Cardiac fibroblast (primary cell): ENCODE measurements around the gene MED16.
"Not testable (repeated sequence)": the region's sequence is repeated elsewhere in the genome, so short reads cannot be mapped to it uniquely, and the experiment has no call there.

ENCODE experiments used
- DNase-seq, 2 donors: peaks; one replicate each; pipeline versions ENCODE4 v3.0.0 to v3.0.0-alpha.2; 2010; ENCODE audit warnings: low read depth in 2 of 2
- H3K4me3 ChIP-seq, 2 donors: replicated peaks in 1 of 2; 1 replicate in 1 of 2; 2 replicates in 1 of 2; pipeline ENCODE4 v1.5.1; 2011; ENCODE audit warnings: low read depth in 2 of 2, low read length in 2 of 2, mild to moderate bottlenecking in 2 of 2, moderate library complexity in 1 of 2
- TF ChIP-seq, protein P1 (sequence below): IDR thresholded peaks from one replicate; pipeline ENCODE4 v1.5.1; 2011; ENCODE audit warnings: low read depth, mild to moderate bottlenecking, low read length, inconsistent platforms

Gene MED16

DNA sequence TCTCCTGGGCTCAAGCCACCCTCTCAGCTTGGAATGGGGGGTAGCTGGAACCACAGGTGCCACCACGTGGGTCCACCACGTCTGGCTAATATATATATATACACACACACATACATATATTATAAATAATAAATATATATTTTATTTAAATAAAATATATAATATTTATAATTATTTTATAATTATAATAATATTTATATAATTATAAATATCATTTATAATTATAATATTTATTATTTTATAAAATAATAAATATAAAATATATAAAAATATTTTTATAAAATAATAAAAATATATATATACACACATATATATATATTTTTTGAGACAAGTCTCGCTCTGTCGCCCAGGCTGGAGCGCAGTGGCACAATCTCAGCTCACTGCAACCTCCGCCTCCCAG lies 38.4 kb downstream of the MED16 start:
- DNase-seq, result no peak
- no peak overlapping the region for H3K4me3 ChIP-seq
- TF ChIP-seq, protein P1, sequence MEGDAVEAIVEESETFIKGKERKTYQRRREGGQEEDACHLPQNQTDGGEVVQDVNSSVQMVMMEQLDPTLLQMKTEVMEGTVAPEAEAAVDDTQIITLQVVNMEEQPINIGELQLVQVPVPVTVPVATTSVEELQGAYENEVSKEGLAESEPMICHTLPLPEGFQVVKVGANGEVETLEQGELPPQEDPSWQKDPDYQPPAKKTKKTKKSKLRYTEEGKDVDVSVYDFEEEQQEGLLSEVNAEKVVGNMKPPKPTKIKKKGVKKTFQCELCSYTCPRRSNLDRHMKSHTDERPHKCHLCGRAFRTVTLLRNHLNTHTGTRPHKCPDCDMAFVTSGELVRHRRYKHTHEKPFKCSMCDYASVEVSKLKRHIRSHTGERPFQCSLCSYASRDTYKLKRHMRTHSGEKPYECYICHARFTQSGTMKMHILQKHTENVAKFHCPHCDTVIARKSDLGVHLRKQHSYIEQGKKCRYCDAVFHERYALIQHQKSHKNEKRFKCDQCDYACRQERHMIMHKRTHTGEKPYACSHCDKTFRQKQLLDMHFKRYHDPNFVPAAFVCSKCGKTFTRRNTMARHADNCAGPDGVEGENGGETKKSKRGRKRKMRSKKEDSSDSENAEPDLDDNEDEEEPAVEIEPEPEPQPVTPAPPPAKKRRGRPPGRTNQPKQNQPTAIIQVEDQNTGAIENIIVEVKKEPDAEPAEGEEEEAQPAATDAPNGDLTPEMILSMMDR, result no peak

DNA sequence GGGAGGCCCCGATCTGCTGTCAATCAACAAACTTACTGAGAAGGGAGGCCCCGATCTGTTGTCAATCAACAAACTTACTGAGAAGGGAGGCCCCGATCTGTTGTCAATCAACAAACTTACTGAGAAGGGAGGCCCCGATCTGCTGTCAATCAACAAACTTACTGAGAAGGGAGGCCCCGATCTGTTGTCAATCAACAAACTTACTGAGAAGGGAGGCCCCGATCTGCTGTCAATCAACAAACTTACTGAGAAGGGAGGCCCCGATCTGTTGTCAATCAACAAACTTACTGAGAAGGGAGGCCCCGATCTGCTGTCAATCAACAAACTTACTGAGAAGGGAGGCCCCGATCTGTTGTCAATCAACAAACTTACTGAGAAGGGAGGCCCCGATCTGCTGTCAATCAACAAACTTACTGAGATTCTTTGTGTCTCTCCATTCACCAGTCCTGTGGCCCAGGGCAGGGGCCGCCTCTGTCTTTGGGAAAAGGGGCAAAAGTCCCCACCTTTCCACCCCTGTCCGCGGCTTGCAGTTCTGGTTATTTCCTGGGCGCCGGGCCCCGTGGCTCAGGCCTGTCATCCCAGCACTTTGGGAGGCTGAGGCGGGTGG lies 39.3 kb downstream of the MED16 start:
- not testable (repeated sequence) for H3K4me3 ChIP-seq, DNase-seq

DNA sequence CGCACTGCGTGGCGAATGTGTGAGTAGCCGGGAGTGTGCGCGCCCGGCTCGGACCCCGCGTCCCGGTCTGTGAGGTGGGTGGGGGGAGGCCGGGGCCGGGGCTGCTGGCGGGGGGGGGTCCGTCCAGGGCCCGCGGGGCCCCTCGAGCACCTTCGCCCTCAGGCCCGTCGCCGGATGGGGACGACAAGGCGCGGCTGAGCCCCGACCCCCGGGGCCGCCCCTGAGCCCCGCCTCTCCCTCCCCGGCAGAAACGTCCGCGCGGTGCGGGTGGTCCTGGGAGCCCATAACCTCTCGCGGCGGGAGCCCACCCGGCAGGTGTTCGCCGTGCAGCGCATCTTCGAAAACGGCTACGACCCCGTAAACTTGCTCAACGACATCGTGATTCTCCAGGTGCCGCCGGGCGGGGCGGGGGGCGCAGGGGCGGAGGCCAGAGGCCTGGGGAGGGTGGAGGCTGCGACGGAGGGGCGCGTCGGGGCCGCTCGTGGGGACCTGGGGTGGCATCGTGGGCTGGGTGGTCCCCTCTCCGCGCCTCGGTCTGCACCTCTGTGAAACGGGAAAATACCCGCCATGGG lies 39.9 kb downstream of the MED16 start:
- DNase-seq, result no peak
- no peak overlapping the region for H3K4me3 ChIP-seq
- TF ChIP-seq, protein P1, result no peak

DNA sequence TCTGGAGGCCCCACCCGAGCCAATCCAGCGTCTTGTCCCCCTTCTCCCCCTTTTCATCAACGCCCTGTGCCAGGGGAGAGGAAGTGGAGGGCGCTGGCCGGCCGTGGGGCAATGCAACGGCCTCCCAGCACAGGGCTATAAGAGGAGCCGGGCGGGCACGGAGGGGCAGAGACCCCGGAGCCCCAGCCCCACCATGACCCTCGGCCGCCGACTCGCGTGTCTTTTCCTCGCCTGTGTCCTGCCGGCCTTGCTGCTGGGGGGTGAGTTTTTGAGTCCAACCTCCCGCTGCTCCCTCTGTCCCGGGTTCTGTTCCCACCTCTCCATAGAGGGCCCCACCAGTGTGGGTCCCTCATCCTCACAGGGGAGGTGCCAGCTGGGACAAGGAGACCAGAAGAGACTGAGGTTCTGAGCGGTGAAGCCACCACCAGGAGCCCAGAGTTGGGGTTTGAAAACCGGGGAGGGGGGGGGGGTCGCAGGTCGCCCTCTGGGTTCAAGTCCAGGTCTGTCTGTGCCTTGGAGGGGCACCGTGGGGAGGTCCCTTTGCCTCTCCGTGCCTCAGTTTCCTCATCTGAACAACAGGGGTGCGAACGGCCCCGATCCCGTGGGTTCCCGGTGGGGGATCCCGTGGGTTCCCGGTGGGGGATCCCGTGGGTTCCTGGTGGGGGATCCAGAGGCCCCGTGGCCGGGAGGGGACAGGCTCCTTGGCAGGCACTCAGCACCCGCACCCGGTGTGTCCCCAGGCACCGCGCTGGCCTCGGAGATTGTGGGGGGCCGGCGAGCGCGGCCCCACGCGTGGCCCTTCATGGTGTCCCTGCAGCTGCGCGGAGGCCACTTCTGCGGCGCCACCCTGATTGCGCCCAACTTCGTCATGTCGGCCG lies 40.6 kb downstream of the MED16 start, which contains the start of gene ELANE:
TSS of gene ELANE (plus strand) at position 168 of the 878 bp plus-strand sequence. CDS start at position 194, 26 bp downstream.
- TF ChIP-seq, protein P1, result no peak
- no peak within 1 kb of the TSS for H3K4me3 ChIP-seq
- no peak for DNase-seq

DNA sequence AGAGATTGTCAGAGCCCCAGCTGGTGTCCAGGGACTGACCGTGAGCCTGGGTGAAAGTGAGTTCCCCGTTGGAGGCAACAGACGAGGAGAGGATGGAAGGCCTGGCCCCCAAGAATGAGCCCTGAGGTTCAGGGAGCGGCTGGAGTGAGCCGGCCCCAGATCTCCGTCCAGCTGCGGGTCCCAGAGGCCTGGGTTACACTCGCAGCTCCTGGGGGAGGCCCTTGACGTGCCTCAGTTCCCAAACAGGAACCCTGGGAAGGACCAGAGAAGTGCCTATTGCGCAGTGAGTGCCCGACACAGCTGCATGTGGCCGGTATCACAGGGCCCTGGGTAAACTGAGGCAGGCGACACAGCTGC lies 42.0 kb downstream of the MED16 start:
- DNase-seq, result no peak
- TF ChIP-seq, protein P1, result no peak
- H3K4me3 ChIP-seq, result peak overlapping the region; percentile 5 to 13

DNA sequence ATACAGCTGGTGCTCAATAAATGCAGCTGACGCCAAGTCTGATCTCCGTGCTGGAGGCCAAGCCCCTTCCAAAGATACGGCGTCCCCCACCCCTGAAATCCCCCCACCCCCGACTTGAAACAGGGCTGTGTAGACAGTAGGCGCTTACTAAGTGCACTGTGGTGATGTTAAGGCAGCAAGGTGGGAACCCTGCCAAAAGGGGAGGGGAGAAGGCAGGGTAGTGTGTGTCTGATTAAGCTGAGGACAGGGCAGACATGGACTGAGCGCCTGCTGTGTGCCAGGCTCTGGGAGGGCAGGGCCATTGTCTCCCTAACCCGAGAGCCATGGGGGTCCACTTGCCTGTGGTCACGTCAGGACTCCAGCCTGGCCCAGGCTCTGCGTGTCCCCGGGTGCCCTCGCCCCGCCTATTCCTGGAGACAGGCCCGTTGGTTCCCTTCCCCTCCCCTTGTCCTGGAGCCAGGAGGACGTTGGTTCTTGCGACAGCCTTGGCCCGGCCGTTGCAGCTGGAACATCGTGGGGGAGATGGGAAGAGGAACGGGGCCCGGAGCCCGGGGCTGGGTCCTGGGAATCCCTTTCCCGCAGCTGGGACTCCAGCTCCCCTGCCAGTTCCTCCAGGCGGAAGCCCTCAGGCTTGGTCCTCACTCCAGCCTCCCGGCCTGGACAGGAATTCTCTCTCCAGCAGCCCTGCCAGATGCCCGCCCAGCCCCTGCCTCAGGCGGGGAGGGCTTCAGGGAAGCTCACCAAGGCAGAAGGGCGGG lies 42.6 kb downstream of the MED16 start:
- peak; percentile 89 to 99 for DNase-seq
- TF ChIP-seq, protein P1, result no peak
- H3K4me3 ChIP-seq, result peak overlapping the region; percentile 5 to 13

DNA sequence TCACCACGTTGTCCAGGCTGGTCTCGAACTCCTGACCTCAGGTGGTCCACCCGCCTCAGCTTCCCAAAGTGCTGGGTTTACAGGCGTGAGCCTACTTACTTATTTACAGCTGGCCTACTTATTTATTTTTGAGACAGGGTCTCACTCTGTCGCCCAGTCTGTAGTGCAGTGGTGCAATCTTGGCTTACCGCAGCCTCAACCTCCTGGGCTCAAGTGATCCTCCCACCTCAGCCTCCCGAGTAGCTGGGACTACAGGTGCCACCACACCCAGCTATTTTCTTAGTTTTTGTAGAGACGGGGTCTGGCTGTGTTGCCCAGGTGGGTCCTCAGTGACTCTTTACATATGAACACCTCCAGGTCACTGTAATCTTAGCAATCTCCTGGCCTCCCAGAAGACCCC lies 43.8 kb downstream of the MED16 start:
- DNase-seq, result not testable (repeated sequence)

More for the DNA sequence above, 43.8 kb downstream of the MED16 start:
- not testable (repeated sequence) for H3K4me3 ChIP-seq
